ENCODE measurements around the gene COL6A3. TPM values are rescaled to one million over a fixed set of nuclear protein-coding genes. Genes with fewer than 3 reads are reported as not detected.

The COL6A3 gene
- total and polyA plus RNA-seq, 7 donors: 2.8 to 715 (median 233) TPM

GRCh38 chr2:237364655-237365054 lies 49.3 kb downstream of the COL6A3 start:
- TF ChIP-seq EP300 (IDR thresholded peaks at IDR 0.05) (no peak), POLR2AphosphoS5 (IDR thresholded peaks at IDR 0.05) (no peak), CTCF (IDR thresholded peaks at IDR 0.05) (no peak), POLR2A (IDR thresholded peaks at IDR 0.05) (no peak)
- Histone ChIP-seq H3K27ac (no peak overlapping the region), H3K4me3 (no peak overlapping the region), H3K36me3 (peaks cover 61 to 100% (median 89%) of the 10 kb centered on the region in 4 donors), H3K9me3 (no peaks in the 10 kb centered on the region), H3K27me3 (no peaks in the 10 kb centered on the region), H3K4me1 (peaks cover 0 to 52% (median 44%) of the 10 kb centered on the region in 4 donors)
- no peak for DNase-seq
- intact Hi-C loops (cut with DNase I): no loop called here
- WGBS, 2 donors: 91 to 96% methylated on average over 7 of the region's 7 CpGs

GRCh38 chr2:237361194-237362004 lies 52.6 kb downstream of the COL6A3 start:
- Histone ChIP-seq H3K36me3 (peaks cover 49 to 100% (median 93%) of the 10 kb centered on the region in 4 donors), H3K27ac (peak overlapping the region; percentile 53 to 91 (median 76)), H3K4me1 (peaks cover 0 to 57% (median 48%) of the 10 kb centered on the region in 4 donors), H3K9me3 (no peaks in the 10 kb centered on the region), H3K4me3 (no peak overlapping the region), H3K27me3 (no peaks in the 10 kb centered on the region)
- TF ChIP-seq CTCF (IDR thresholded peaks at IDR 0.05) (no peak), POLR2A (IDR thresholded peaks at IDR 0.05) (no peak), POLR2AphosphoS5 (IDR thresholded peaks at IDR 0.05) (peak in 1 of 4 donors; percentile 45), EP300 (IDR thresholded peaks at IDR 0.05) (no peak)
- intact Hi-C loops (cut with DNase I): no loop called here
- no peak for DNase-seq
- 90 to 91% methylated on average over 22 of the region's 22 CpGs for WGBS, 2 donors

- Histone ChIP-seq H3K4me1 (peaks cover 0 to 61% (median 57%) of the 10 kb centered on the region in 4 donors), H3K36me3 (peaks cover 42 to 100% (median 85%) of the 10 kb centered on the region in 4 donors), H3K9me3 (no peaks in the 10 kb centered on the region), H3K4me3 (no peak overlapping the region), H3K27ac (peak overlapping the region; percentile 58 to 91 (median 76)), H3K27me3 (no peaks in the 10 kb centered on the region)
- intact Hi-C loops (cut with DNase I): no loop called here
- no peak for TF ChIP-seq POLR2AphosphoS5 (IDR thresholded peaks at IDR 0.05)
- no peak for TF ChIP-seq EP300 (IDR thresholded peaks at IDR 0.05)
- TF ChIP-seq POLR2A (IDR thresholded peaks at IDR 0.05): no peak
- no peak for TF ChIP-seq CTCF (IDR thresholded peaks at IDR 0.05)
- no peak for DNase-seq
- 83% methylated on average over 23 of the region's 23 CpGs for WGBS, 2 donors
These were observed 53.8 kb downstream of the COL6A3 start for GRCh38 chr2:237359894-237360780.

GRCh38 chr2:237359518-237359840 lies 54.5 kb downstream of the COL6A3 start:
- TF ChIP-seq EP300 (IDR thresholded peaks at IDR 0.05) (no peak), POLR2AphosphoS5 (IDR thresholded peaks at IDR 0.05) (no peak), POLR2A (IDR thresholded peaks at IDR 0.05) (no peak), CTCF (IDR thresholded peaks at IDR 0.05) (no peak)
- Histone ChIP-seq H3K27me3 (no peaks in the 10 kb centered on the region), H3K36me3 (peaks cover 42 to 100% (median 79%) of the 10 kb centered on the region in 4 donors), H3K4me1 (peaks cover 0 to 65% (median 61%) of the 10 kb centered on the region in 4 donors), H3K27ac (peak overlapping the region; percentile 58 to 91 (median 76)), H3K4me3 (no peak overlapping the region), H3K9me3 (no peaks in the 10 kb centered on the region)
- no peak for DNase-seq
- intact Hi-C loops (cut with DNase I): no loop called here
- WGBS, 2 donors: 37 to 74% methylated on average over 8 of the region's 8 CpGs

Data from sigmoid colon (tissue), 7 donors.